ENCODE data around the gene CARD19. TPM values are rescaled to one million over a fixed set of nuclear protein-coding genes. Genes with fewer than 3 reads are reported as not detected.

The CARD19 gene
- total RNA-seq, 1 donor from 2014 or later, result 24.5 TPM

DNA sequence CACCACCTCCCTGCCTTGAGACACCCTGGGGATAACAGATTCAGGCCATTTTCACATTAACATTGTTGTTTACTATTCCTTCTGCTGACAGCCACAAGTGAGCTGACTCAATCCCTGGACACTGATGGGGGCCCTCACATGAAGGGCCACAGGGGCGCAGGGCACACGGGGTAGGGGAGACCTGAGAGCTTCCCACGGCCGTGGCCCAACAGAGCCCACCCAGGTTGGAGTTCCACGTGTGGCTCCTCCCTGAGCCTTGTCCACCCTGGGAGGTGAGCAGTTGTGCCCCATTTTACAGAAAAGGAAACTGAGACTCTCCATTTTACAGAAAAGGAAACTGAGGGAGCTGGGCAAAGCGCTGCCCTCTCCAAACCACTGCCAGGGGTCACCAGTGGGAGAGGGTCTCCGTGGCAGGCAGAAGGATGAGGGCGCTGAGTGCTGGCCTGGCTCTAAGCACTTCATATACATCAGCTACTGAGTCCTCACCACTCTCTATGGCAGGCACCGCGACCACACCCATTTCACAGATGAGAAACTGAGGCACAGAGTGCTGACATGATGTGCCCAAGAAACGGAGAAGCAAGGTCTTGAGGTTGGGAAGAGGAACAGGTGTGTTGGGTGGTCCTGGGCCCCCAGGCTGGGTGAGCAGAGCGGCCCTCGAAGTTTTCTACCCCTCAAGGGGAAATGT lies 35.7 kb downstream of the CARD19 start:
- H3K9me3 ChIP-seq (ENCODE audit: control insufficient read depth in 3 of 3, low read length in 3 of 3), result no peaks in the 10 kb centered on the region
- no peaks in the 10 kb centered on the region for H3K36me3 ChIP-seq (ENCODE audit: control insufficient read depth in 3 of 3, insufficient read depth in 3 of 3, low read length in 3 of 3)
- no peaks in the 10 kb centered on the region for H3K27me3 ChIP-seq (ENCODE audit: control insufficient read depth in 3 of 3, insufficient read depth in 3 of 3, low read length in 3 of 3)
- peaks cover 84 to 87% (median 84%) of the 10 kb centered on the region in 3 donors for H3K4me1 ChIP-seq (ENCODE audit: control insufficient read depth in 3 of 3, insufficient read depth in 3 of 3, low read length in 3 of 3)
- peak overlapping the region; percentile 94 for H3K27ac ChIP-seq (ENCODE audit: low read depth, low read length)
- H3K9ac ChIP-seq (ENCODE audit: low read depth in 1 of 3, low read length in 3 of 3), result peak overlapping the region; percentile 27 to 96 (median 58)
- peak overlapping the region in 2 of 3 donors; percentile 41 to 91 for H3K4me3 ChIP-seq (ENCODE audit: low read length in 3 of 3)

- H3K4me1 ChIP-seq (ENCODE audit: control insufficient read depth in 3 of 3, insufficient read depth in 3 of 3, low read length in 3 of 3), result peaks cover 78 to 81% (median 78%) of the 10 kb centered on the region in 3 donors
- H3K4me3 ChIP-seq (ENCODE audit: low read length in 3 of 3), result peak overlapping the region; percentile 81 to 91 (median 82)
- peak overlapping the region; percentile 94 for H3K27ac ChIP-seq (ENCODE audit: low read depth, low read length)
Observed at GRCh38 chr9:93132287-93132927, 36.4 kb downstream of the CARD19 start.

DNA sequence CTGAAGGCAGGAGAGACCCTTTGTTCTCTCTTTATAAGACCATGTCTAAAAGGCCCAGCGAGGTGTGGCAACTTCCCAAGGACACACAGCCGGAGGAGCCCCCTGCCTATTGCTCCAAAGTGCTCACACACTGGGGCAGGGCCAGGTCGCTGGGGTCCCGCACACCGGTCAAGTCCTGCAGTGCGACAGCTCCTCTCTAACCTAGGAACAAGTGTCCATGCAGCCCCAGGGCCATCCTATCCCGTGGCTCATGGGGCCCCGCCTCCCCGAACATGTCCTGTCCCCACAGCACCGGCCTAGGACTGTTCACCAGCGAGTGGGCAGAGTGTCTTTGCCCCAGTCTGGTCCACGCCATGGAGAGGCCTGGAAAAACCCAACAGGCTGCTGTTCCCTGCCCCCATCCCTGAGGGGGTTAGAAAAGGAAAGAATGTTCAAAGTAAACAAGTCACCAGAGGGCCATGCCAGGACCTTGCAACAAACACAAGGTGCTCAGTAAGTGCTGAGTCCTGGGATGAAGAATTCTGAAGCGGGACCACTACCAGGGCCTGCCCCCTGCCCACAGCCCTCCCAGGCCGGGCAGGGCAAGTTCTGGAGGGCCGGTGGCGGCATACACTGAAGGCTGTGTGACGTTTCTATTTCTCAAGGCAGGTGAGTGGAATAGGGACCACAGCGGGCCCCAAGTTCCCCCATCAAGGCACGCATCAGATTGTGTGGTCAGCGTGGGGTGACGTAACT lies 37.1 kb downstream of the CARD19 start:
- peaks cover 71 to 74% (median 71%) of the 10 kb centered on the region in 3 donors for H3K4me1 ChIP-seq (ENCODE audit: control insufficient read depth in 3 of 3, insufficient read depth in 3 of 3, low read length in 3 of 3)
- H3K4me3 ChIP-seq (ENCODE audit: low read length in 3 of 3), result peak overlapping the region; percentile 81 to 91 (median 82)
- no peaks in the 10 kb centered on the region for H3K9me3 ChIP-seq (ENCODE audit: control insufficient read depth in 3 of 3, low read length in 3 of 3)
- peak overlapping the region; percentile 91 to 96 (median 96) for H3K9ac ChIP-seq (ENCODE audit: low read depth in 1 of 3, low read length in 3 of 3)
- peak overlapping the region; percentile 94 for H3K27ac ChIP-seq (ENCODE audit: low read depth, low read length)
- no peaks in the 10 kb centered on the region for H3K27me3 ChIP-seq (ENCODE audit: control insufficient read depth in 3 of 3, insufficient read depth in 3 of 3, low read length in 3 of 3)
- H3K36me3 ChIP-seq (ENCODE audit: control insufficient read depth in 3 of 3, insufficient read depth in 3 of 3, low read length in 3 of 3), result no peaks in the 10 kb centered on the region

More at GRCh38 chr9:93132287-93132927, 36.4 kb downstream of the CARD19 start:
- Histone ChIP-seq H3K36me3 (ENCODE audit: control insufficient read depth in 3 of 3, insufficient read depth in 3 of 3, low read length in 3 of 3) (no peaks in the 10 kb centered on the region), H3K27me3 (ENCODE audit: control insufficient read depth in 3 of 3, insufficient read depth in 3 of 3, low read length in 3 of 3) (no peaks in the 10 kb centered on the region), H3K9me3 (ENCODE audit: control insufficient read depth in 3 of 3, low read length in 3 of 3) (no peaks in the 10 kb centered on the region), H3K9ac (ENCODE audit: low read depth in 1 of 3, low read length in 3 of 3) (peak overlapping the region; percentile 91 to 96 (median 96))

GRCh38 chr9:93133681-93134014 lies 37.6 kb downstream of the CARD19 start:
- peak overlapping the region; percentile 94 for H3K27ac ChIP-seq (ENCODE audit: low read depth, low read length)
- H3K27me3 ChIP-seq (ENCODE audit: control insufficient read depth in 3 of 3, insufficient read depth in 3 of 3, low read length in 3 of 3), result no peaks in the 10 kb centered on the region
- no peaks in the 10 kb centered on the region for H3K36me3 ChIP-seq (ENCODE audit: control insufficient read depth in 3 of 3, insufficient read depth in 3 of 3, low read length in 3 of 3)
- H3K9ac ChIP-seq (ENCODE audit: low read depth in 1 of 3, low read length in 3 of 3), result peak overlapping the region; percentile 91 to 96 (median 96)
- peaks cover 65 to 69% (median 65%) of the 10 kb centered on the region in 3 donors for H3K4me1 ChIP-seq (ENCODE audit: control insufficient read depth in 3 of 3, insufficient read depth in 3 of 3, low read length in 3 of 3)
- H3K9me3 ChIP-seq (ENCODE audit: control insufficient read depth in 3 of 3, low read length in 3 of 3), result no peaks in the 10 kb centered on the region
- peak overlapping the region; percentile 81 to 91 (median 82) for H3K4me3 ChIP-seq (ENCODE audit: low read length in 3 of 3)

DNA sequence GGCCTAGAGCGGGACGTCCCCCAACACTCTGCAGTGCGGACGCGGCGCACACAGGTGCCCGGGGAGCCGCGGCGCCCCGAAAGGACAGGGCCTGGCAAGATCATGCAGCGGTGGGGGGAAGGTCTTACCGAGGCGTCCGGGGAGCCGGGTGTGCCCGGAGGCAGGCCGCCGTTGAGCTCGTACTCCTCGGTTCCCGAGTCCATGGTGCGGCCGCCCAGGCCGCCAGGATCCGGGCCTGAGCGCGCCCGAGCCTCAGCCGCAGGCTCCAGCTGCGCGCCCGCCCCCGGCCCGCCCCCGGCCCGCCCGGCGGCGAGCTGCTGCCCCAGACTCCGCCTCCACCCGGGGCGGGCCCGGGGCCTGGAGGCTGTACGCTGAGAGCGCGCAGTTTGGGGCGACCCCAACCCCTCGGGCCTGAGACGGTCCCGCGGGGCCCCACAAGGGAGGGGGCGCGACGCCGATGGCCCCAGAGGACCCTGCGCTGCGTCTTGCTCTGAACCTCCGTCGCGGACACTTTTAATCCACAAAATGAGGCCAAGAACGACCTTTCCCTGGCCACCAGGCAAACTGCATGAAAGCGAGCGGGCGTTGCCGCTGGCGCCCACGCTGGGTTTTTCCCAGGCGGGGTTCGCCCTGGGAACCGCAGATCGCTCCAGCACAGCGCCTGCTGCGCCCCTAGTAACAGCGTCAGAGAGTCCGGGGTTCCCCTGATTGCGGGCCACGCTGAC lies 38.2 kb downstream of the CARD19 start, which contains the start of gene NINJ1:
Gene NINJ1, minus strand, starts transcription at position 237 of the 725 bp plus-strand sequence. Its CDS starts 34 bp downstream, at position 203.
- H3K27me3 ChIP-seq (ENCODE audit: control insufficient read depth in 3 of 3, insufficient read depth in 3 of 3, low read length in 3 of 3), result no peaks in the 10 kb centered on the region
- H3K9me3 ChIP-seq (ENCODE audit: control insufficient read depth in 3 of 3, low read length in 3 of 3), result no peaks in the 10 kb centered on the region
- H3K27ac ChIP-seq (ENCODE audit: low read depth, low read length), result peak within 1 kb of the TSS; percentile 94
- no peaks in the 10 kb centered on the region for H3K36me3 ChIP-seq (ENCODE audit: control insufficient read depth in 3 of 3, insufficient read depth in 3 of 3, low read length in 3 of 3)
- peak within 1 kb of the TSS; percentile 81 to 91 (median 82) for H3K4me3 ChIP-seq (ENCODE audit: low read length in 3 of 3)
- peaks cover 60 to 64% (median 60%) of the 10 kb centered on the region in 3 donors for H3K4me1 ChIP-seq (ENCODE audit: control insufficient read depth in 3 of 3, insufficient read depth in 3 of 3, low read length in 3 of 3)
- H3K9ac ChIP-seq (ENCODE audit: low read depth in 1 of 3, low read length in 3 of 3), result peak within 1 kb of the TSS; percentile 91 to 96 (median 96)

DNA sequence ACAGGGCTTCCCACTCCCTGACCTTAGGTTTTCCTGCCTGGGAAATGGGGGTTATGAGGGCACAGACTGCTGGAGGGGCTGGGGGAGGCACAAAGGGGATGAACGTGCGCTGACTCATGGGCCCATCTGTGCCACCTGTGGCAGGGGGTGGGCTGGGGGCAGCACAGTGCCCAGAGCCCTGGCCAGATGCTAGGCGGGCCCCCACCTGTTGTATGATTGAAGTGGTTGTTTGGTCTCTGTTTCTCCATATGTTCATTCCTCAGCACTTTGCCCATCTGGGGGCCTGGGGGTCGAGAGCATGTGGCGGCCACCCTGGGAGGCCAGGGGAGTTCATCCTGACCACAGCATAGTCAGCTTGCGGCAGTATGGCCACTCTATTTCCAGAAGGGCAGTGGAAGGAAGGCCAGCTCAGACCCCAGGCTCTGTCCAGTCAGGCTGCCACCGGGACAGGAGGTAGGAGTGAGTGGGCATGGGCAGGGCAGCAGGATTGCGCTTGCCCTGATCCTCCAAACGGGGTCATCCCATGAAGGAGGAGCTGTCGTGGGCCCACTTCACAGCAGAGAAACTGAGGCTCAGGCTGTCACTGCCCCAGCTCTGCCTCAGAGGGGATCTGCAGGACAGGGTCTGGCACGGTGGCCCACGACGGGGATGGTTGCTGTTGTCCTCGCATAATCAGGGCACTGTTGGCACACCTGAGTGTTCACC lies 38.9 kb downstream of the CARD19 start:
- Histone ChIP-seq H3K4me1 (ENCODE audit: control insufficient read depth in 3 of 3, insufficient read depth in 3 of 3, low read length in 3 of 3) (peaks cover 58 to 61% (median 60%) of the 10 kb centered on the region in 3 donors), H3K36me3 (ENCODE audit: control insufficient read depth in 3 of 3, insufficient read depth in 3 of 3, low read length in 3 of 3) (no peaks in the 10 kb centered on the region), H3K27me3 (ENCODE audit: control insufficient read depth in 3 of 3, insufficient read depth in 3 of 3, low read length in 3 of 3) (no peaks in the 10 kb centered on the region), H3K9me3 (ENCODE audit: control insufficient read depth in 3 of 3, low read length in 3 of 3) (no peaks in the 10 kb centered on the region), H3K27ac (ENCODE audit: low read depth, low read length) (peak overlapping the region; percentile 94), H3K9ac (ENCODE audit: low read depth in 1 of 3, low read length in 3 of 3) (peak overlapping the region; percentile 90 to 96 (median 96)), H3K4me3 (ENCODE audit: low read length in 3 of 3) (peak overlapping the region; percentile 77 to 91 (median 81))

- Histone ChIP-seq H3K9ac (ENCODE audit: low read depth in 1 of 3, low read length in 3 of 3) (peak overlapping the region in 2 of 3 donors; percentile 63 to 83), H3K4me1 (ENCODE audit: control insufficient read depth in 3 of 3, insufficient read depth in 3 of 3, low read length in 3 of 3) (peaks cover 51 to 53% (median 52%) of the 10 kb centered on the region in 3 donors), H3K27me3 (ENCODE audit: control insufficient read depth in 3 of 3, insufficient read depth in 3 of 3, low read length in 3 of 3) (no peaks in the 10 kb centered on the region), H3K27ac (ENCODE audit: low read depth, low read length) (peak overlapping the region; percentile 55), H3K4me3 (ENCODE audit: low read length in 3 of 3) (peak overlapping the region; percentile 56 to 69 (median 57)), H3K36me3 (ENCODE audit: control insufficient read depth in 3 of 3, insufficient read depth in 3 of 3, low read length in 3 of 3) (no peaks in the 10 kb centered on the region), H3K9me3 (ENCODE audit: control insufficient read depth in 3 of 3, low read length in 3 of 3) (no peaks in the 10 kb centered on the region)
Observed at GRCh38 chr9:93136011-93136440, 40.0 kb downstream of the CARD19 start.

- Histone ChIP-seq H3K27me3 (ENCODE audit: control insufficient read depth in 3 of 3, insufficient read depth in 3 of 3, low read length in 3 of 3) (no peaks in the 10 kb centered on the region), H3K9me3 (ENCODE audit: control insufficient read depth in 3 of 3, low read length in 3 of 3) (no peaks in the 10 kb centered on the region), H3K4me1 (ENCODE audit: control insufficient read depth in 3 of 3, insufficient read depth in 3 of 3, low read length in 3 of 3) (peaks cover 43 to 46% (median 45%) of the 10 kb centered on the region in 3 donors), H3K4me3 (ENCODE audit: low read length in 3 of 3) (no peak overlapping the region), H3K9ac (ENCODE audit: low read depth in 1 of 3, low read length in 3 of 3) (no peak overlapping the region), H3K36me3 (ENCODE audit: control insufficient read depth in 3 of 3, insufficient read depth in 3 of 3, low read length in 3 of 3) (no peaks in the 10 kb centered on the region), H3K27ac (ENCODE audit: low read depth, low read length) (no peak overlapping the region)
Observed at GRCh38 chr9:93137362-93137761, 41.3 kb downstream of the CARD19 start.
